ENCODE data around the gene GRIK1.

The GRIK1 gene

GRCh38 chr21:29578306-29578705 lies 361.5 kb downstream of the GRIK1 start:
- FAIRE-seq (no peak), DNase-seq (ENCODE audit: insufficient read length) (no peak)
- TF ChIP-seq POLR2AphosphoS5 (IDR thresholded peaks at IDR 0.05; ENCODE audit: low read depth, low read length): no peak
- TF ChIP-seq POLR2A (IDR thresholded peaks at IDR 0.05; ENCODE audit: low read depth, low read length): no peak
- TF ChIP-seq TAF1 (IDR thresholded peaks at IDR 0.05; ENCODE audit: borderline replicate concordance, low read depth, low read length): no peak

GRCh38 chr21:29571949-29572348 lies 367.8 kb downstream of the GRIK1 start:
- TF ChIP-seq POLR2AphosphoS5 (IDR thresholded peaks at IDR 0.05; ENCODE audit: low read depth, low read length): no peak
- FAIRE-seq (no peak), DNase-seq (ENCODE audit: insufficient read length) (no peak)

- DNase-seq (ENCODE audit: insufficient read length) (no peak), FAIRE-seq (no peak)
- TF ChIP-seq POLR2A (IDR thresholded peaks at IDR 0.05; ENCODE audit: low read depth, low read length) (no peak), TAF1 (IDR thresholded peaks at IDR 0.05; ENCODE audit: borderline replicate concordance, low read depth, low read length) (no peak), POLR2AphosphoS5 (IDR thresholded peaks at IDR 0.05; ENCODE audit: low read depth, low read length) (no peak)
Measured at GRCh38 chr21:29568020-29568697, 371.6 kb downstream of the GRIK1 start.

DNA sequence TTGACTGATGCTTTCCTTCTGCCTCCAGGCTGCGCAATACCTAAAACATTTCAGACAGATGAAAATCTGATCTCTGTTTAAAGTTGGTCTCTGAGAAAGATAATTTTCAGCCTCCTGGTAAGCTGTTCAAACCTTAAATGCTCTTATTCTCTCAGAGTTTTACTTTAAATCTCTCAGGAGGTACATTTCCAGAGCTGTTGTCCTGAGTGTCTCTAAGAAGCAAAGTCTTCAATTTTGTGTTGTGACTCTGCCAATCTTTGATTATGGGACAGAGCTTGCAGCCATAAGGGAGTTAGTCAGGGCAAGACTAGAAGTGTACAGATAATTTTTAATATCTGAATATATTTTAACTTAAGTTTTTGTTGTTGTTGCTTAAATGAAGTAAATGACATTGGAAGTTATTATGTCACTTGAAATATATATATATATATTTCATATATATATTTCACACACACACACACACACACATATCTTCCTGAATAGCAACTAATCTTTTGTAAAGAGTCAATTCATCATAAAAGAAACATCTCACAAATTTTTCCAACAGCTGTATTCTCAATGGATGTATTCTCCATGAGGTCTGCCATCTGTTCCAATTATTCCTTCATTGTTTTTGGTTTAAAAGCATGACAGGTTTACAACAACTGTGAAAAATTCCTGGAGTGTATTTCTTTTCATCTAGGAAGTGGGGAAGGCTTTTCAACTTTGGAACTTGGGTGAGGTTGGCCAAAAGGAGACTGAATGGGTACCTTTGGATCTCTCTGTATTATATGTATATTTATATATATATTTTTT lies 381.7 kb downstream of the GRIK1 start:
- DNase-seq (ENCODE audit: insufficient read length) (no peak), FAIRE-seq (no peak)
- no peak for TF ChIP-seq POLR2A (IDR thresholded peaks at IDR 0.05; ENCODE audit: low read depth, low read length)
- no peak for TF ChIP-seq POLR2AphosphoS5 (IDR thresholded peaks at IDR 0.05; ENCODE audit: low read depth, low read length)
- TF ChIP-seq TAF1 (IDR thresholded peaks at IDR 0.05; ENCODE audit: borderline replicate concordance, low read depth, low read length): no peak

GRCh38 chr21:29557200-29557599 lies 382.6 kb downstream of the GRIK1 start:
- TF ChIP-seq POLR2AphosphoS5 (IDR thresholded peaks at IDR 0.05; ENCODE audit: low read depth, low read length) (no peak), TAF1 (IDR thresholded peaks at IDR 0.05; ENCODE audit: borderline replicate concordance, low read depth, low read length) (no peak), POLR2A (IDR thresholded peaks at IDR 0.05; ENCODE audit: low read depth, low read length) (no peak)
- no peak for FAIRE-seq
- DNase-seq (ENCODE audit: insufficient read length): no peak

- DNase-seq (ENCODE audit: insufficient read length) (no peak), FAIRE-seq (no peak)
- no peak for TF ChIP-seq POLR2A (IDR thresholded peaks at IDR 0.05; ENCODE audit: low read depth, low read length)
- TF ChIP-seq POLR2AphosphoS5 (IDR thresholded peaks at IDR 0.05; ENCODE audit: low read depth, low read length): no peak
- no peak for TF ChIP-seq TAF1 (IDR thresholded peaks at IDR 0.05; ENCODE audit: borderline replicate concordance, low read depth, low read length)
Measured at GRCh38 chr21:29555601-29556000, 384.2 kb downstream of the GRIK1 start.

GRCh38 chr21:29550205-29550604 lies 389.6 kb downstream of the GRIK1 start:
- DNase-seq (ENCODE audit: insufficient read length): no peak
- TF ChIP-seq POLR2AphosphoS5 (IDR thresholded peaks at IDR 0.05; ENCODE audit: low read depth, low read length) (no peak), POLR2A (IDR thresholded peaks at IDR 0.05; ENCODE audit: low read depth, low read length) (no peak), TAF1 (IDR thresholded peaks at IDR 0.05; ENCODE audit: borderline replicate concordance, low read depth, low read length) (no peak)
- FAIRE-seq: no peak

- DNase-seq (ENCODE audit: insufficient read length): no peak
- TF ChIP-seq POLR2AphosphoS5 (IDR thresholded peaks at IDR 0.05; ENCODE audit: low read depth, low read length) (no peak), POLR2A (IDR thresholded peaks at IDR 0.05; ENCODE audit: low read depth, low read length) (no peak), TAF1 (IDR thresholded peaks at IDR 0.05; ENCODE audit: borderline replicate concordance, low read depth, low read length) (no peak)
- no peak for FAIRE-seq
Measured at GRCh38 chr21:29549614-29550013, 390.2 kb downstream of the GRIK1 start.

DNA sequence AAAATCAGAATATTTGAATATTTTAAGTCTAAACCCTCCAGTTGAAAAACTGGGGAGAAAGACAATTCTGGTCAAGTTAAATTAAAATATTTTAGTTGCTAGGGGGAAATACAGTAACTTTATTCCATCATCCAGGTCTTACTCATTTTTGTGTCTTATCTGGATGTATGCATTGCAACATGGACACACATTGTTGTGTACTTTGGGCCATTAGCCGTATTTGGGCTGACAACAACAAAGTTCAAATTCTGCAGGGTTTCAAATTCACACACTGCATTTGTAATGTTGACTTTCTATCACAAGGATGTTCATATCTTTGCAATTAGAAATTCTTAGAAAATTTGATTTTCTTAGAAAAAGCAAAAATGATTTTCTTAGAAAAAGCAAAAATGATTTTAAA lies 391.8 kb downstream of the GRIK1 start:
- no peak for FAIRE-seq
- TF ChIP-seq TAF1 (IDR thresholded peaks at IDR 0.05; ENCODE audit: borderline replicate concordance, low read depth, low read length) (no peak), POLR2AphosphoS5 (IDR thresholded peaks at IDR 0.05; ENCODE audit: low read depth, low read length) (no peak), POLR2A (IDR thresholded peaks at IDR 0.05; ENCODE audit: low read depth, low read length) (no peak)
- DNase-seq (ENCODE audit: insufficient read length): no peak

DNA sequence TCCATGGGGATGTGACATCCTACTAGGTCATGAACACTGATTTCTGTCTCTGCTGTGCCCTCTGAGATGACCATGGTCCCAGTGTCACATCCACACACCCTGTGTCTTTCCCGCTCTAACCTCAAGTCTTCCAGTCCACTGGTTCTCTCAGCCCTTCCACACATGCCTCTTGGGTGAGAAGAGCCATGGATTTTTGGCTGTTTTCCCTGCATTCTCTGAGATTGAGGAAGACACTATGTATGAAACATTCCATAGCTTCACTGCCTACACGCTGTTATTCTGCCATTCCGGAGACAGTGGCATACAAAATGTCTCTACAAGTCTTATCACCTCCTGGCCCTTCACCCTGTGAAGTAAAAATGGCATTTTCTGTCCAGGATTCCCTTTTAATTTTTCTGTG lies 393.7 kb downstream of the GRIK1 start:
- no peak for DNase-seq (ENCODE audit: insufficient read length)
- TF ChIP-seq TAF1 (IDR thresholded peaks at IDR 0.05; ENCODE audit: borderline replicate concordance, low read depth, low read length) (no peak), POLR2A (IDR thresholded peaks at IDR 0.05; ENCODE audit: low read depth, low read length) (no peak), POLR2AphosphoS5 (IDR thresholded peaks at IDR 0.05; ENCODE audit: low read depth, low read length) (no peak)
- no peak for FAIRE-seq

- DNase-seq (ENCODE audit: insufficient read length) (no peak), FAIRE-seq (no peak)
- no peak for TF ChIP-seq TAF1 (IDR thresholded peaks at IDR 0.05; ENCODE audit: borderline replicate concordance, low read depth, low read length)
- no peak for TF ChIP-seq POLR2A (IDR thresholded peaks at IDR 0.05; ENCODE audit: low read depth, low read length)
- TF ChIP-seq POLR2AphosphoS5 (IDR thresholded peaks at IDR 0.05; ENCODE audit: low read depth, low read length): no peak
Measured at GRCh38 chr21:29540289-29540688, 399.5 kb downstream of the GRIK1 start.

- TF ChIP-seq POLR2AphosphoS5 (IDR thresholded peaks at IDR 0.05; ENCODE audit: low read depth, low read length) (no peak), POLR2A (IDR thresholded peaks at IDR 0.05; ENCODE audit: low read depth, low read length) (no peak), TAF1 (IDR thresholded peaks at IDR 0.05; ENCODE audit: borderline replicate concordance, low read depth, low read length) (no peak)
- DNase-seq (ENCODE audit: insufficient read length) (no peak), FAIRE-seq (no peak)
Measured at GRCh38 chr21:29538115-29538514, 401.7 kb downstream of the GRIK1 start.
